Esophagus squamous epithelium (tissue), 4 donors: ENCODE data around the gene EVC2.

Source experiments
- POLR2A ChIP-seq, 4 donors: fragments of 450-650 bp; IDR thresholded peaks; one replicate each; pipeline ENCODE4 v1.6.1; 2017; ENCODE audit warnings: antibody characterized with exemption in 4 of 4, mild to moderate bottlenecking in 4 of 4, moderate library complexity in 3 of 4
- TF ChIP-seq, protein P1 (sequence below), 6 experiments: fragments of 450-650 bp in 4 of 6; fragments of 200-600 bp in 2 of 6; sonication (generic) in 2 of 6; IDR thresholded peaks; one replicate each; pipeline ENCODE4 v1.5.1; 2016 to 2019; ENCODE audit warnings: antibody characterized with exemption in 6 of 6, mild to moderate bottlenecking in 4 of 6, moderate library complexity in 4 of 6

DNA sequence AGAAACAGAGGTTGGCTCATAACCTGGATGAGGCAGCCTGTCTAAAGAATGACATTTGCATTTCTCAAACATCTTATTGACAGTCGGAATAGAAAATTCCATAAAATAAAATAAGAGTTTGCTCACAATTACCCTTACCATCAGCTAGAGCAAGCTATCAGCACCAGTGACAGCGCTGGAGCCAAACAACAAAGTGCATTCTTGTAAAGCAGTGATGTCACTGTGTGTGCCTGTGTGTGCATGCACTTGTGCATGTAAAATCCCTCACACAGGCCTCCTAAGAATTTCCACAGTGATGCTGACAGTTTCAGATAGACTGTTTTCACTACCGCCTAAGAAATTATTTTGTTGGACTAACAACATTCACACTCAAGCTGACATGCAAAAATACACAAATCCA lies 77.6 kb downstream of the EVC2 start:
- TF ChIP-seq, protein P1, sequence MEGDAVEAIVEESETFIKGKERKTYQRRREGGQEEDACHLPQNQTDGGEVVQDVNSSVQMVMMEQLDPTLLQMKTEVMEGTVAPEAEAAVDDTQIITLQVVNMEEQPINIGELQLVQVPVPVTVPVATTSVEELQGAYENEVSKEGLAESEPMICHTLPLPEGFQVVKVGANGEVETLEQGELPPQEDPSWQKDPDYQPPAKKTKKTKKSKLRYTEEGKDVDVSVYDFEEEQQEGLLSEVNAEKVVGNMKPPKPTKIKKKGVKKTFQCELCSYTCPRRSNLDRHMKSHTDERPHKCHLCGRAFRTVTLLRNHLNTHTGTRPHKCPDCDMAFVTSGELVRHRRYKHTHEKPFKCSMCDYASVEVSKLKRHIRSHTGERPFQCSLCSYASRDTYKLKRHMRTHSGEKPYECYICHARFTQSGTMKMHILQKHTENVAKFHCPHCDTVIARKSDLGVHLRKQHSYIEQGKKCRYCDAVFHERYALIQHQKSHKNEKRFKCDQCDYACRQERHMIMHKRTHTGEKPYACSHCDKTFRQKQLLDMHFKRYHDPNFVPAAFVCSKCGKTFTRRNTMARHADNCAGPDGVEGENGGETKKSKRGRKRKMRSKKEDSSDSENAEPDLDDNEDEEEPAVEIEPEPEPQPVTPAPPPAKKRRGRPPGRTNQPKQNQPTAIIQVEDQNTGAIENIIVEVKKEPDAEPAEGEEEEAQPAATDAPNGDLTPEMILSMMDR (IDR thresholded peaks at IDR 0.05), result no peak
- no peak for TF ChIP-seq POLR2A (IDR thresholded peaks at IDR 0.05)
